ENCODE data around the gene HOXC12.
A peak's percentile ranks its signal among the peaks of the same experiment; 100 is the strongest.

HOXC12 gene

GRCh38 chr12:53970451-53970850 lies 15.7 kb downstream of the HOXC12 start:
- no peak for ATAC-seq
- TF ChIP-seq ZFP30 (CRISPR knock-in tag; IDR thresholded peaks at IDR 0.05) (no peak), ARNTL (CRISPR knock-in tag; IDR thresholded peaks at IDR 0.05; ENCODE audit: borderline replicate concordance, low read depth) (no peak)

DNA sequence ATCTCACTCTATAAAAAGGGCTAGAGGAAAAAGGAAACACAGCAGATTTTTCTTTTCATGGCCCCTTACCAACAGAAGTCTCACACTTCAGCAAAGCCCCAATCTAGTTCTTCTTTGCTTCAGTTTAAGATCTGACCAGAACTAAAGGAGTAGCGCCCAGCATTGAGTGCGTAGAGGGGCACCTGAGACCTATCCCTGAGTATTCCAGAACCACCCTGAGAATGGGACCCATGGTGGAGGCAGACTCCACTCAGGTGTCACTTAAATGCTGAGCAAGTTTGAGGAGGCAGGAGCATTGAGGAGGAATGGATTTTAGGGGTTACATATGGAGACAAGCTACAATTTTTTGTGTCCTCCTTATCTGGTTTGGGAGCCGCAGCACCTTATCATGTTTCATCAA lies 16.4 kb downstream of the HOXC12 start:
- TF ChIP-seq PPARA (CRISPR knock-in tag; IDR thresholded peaks at IDR 0.05; ENCODE audit: borderline replicate concordance) (no peak), TOX (CRISPR knock-in tag; IDR thresholded peaks at IDR 0.05; ENCODE audit: borderline replicate concordance) (no peak), GLIS3 (CRISPR knock-in tag; IDR thresholded peaks at IDR 0.05) (no peak), BACH2 (CRISPR knock-in tag; IDR thresholded peaks at IDR 0.05; ENCODE audit: borderline replicate concordance) (no peak), ZC3H10 (CRISPR knock-in tag; IDR thresholded peaks at IDR 0.05) (no peak), RARB (CRISPR knock-in tag; IDR thresholded peaks at IDR 0.05) (no peak)
- no peak for ATAC-seq

GRCh38 chr12:53971686-53972085 lies 17.0 kb downstream of the HOXC12 start:
- no peak for ATAC-seq
- TF ChIP-seq CREB5 (CRISPR knock-in tag; IDR thresholded peaks at IDR 0.05; ENCODE audit: low read depth): no peak
- no peak for TF ChIP-seq CSRNP3 (CRISPR knock-in tag; IDR thresholded peaks at IDR 0.05)
- no peak for TF ChIP-seq ZFP3 (CRISPR knock-in tag; IDR thresholded peaks at IDR 0.05)
- no peak for TF ChIP-seq GLIS3 (CRISPR knock-in tag; IDR thresholded peaks at IDR 0.05)
- no peak for TF ChIP-seq TOX (CRISPR knock-in tag; IDR thresholded peaks at IDR 0.05; ENCODE audit: borderline replicate concordance)
- TF ChIP-seq ESRRG (CRISPR knock-in tag; IDR thresholded peaks at IDR 0.05): no peak
- no peak for TF ChIP-seq RARB (CRISPR knock-in tag; IDR thresholded peaks at IDR 0.05)
- TF ChIP-seq ZC3H10 (CRISPR knock-in tag; IDR thresholded peaks at IDR 0.05): no peak
- TF ChIP-seq, protein P1, sequence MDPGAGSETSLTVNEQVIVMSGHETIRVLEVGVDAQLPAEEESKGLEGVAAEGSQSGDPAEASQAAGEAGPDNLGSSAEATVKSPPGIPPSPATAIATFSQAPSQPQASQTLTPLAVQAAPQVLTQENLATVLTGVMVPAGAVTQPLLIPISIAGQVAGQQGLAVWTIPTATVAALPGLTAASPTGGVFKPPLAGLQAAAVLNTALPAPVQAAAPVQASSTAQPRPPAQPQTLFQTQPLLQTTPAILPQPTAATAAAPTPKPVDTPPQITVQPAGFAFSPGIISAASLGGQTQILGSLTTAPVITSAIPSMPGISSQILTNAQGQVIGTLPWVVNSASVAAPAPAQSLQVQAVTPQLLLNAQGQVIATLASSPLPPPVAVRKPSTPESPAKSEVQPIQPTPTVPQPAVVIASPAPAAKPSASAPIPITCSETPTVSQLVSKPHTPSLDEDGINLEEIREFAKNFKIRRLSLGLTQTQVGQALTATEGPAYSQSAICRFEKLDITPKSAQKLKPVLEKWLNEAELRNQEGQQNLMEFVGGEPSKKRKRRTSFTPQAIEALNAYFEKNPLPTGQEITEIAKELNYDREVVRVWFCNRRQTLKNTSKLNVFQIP (CRISPR knock-in tag; IDR thresholded peaks at IDR 0.05; ENCODE audit: borderline replicate concordance, low read depth): no peak
- no peak for TF ChIP-seq TSHZ2 (CRISPR knock-in tag; IDR thresholded peaks at IDR 0.05)
- no peak for TF ChIP-seq ZNF70 (CRISPR knock-in tag; IDR thresholded peaks at IDR 0.05)
- TF ChIP-seq, protein P2, sequence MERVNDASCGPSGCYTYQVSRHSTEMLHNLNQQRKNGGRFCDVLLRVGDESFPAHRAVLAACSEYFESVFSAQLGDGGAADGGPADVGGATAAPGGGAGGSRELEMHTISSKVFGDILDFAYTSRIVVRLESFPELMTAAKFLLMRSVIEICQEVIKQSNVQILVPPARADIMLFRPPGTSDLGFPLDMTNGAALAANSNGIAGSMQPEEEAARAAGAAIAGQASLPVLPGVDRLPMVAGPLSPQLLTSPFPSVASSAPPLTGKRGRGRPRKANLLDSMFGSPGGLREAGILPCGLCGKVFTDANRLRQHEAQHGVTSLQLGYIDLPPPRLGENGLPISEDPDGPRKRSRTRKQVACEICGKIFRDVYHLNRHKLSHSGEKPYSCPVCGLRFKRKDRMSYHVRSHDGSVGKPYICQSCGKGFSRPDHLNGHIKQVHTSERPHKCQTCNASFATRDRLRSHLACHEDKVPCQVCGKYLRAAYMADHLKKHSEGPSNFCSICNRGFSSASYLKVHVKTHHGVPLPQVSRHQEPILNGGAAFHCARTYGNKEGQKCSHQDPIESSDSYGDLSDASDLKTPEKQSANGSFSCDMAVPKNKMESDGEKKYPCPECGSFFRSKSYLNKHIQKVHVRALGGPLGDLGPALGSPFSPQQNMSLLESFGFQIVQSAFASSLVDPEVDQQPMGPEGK (CRISPR knock-in tag; IDR thresholded peaks at IDR 0.05; ENCODE audit: borderline replicate concordance): no peak

GRCh38 chr12:53972152-53972702 lies 17.5 kb downstream of the HOXC12 start:
- peak; percentile 13; the same call in 1 of the 3 replicates for ATAC-seq
- TF ChIP-seq TCF4 (CRISPR knock-in tag; IDR thresholded peaks at IDR 0.05; ENCODE audit: borderline replicate concordance) (no peak), RARB (CRISPR knock-in tag; IDR thresholded peaks at IDR 0.05) (no peak), PPARA (CRISPR knock-in tag; IDR thresholded peaks at IDR 0.05; ENCODE audit: borderline replicate concordance) (no peak), ZNF70 (CRISPR knock-in tag; IDR thresholded peaks at IDR 0.05) (no peak), ZC3H10 (CRISPR knock-in tag; IDR thresholded peaks at IDR 0.05) (no peak), CSRNP3 (CRISPR knock-in tag; IDR thresholded peaks at IDR 0.05) (no peak), ZNF565 (CRISPR knock-in tag; conservative IDR thresholded peaks at IDR 0.05; ENCODE audit: low read depth) (no peak), ZNF8 (CRISPR knock-in tag; IDR thresholded peaks at IDR 0.05) (no peak)
